ENCODE data around the gene WNK2. TPM values are rescaled to one million over a fixed set of nuclear protein-coding genes. Genes with fewer than 3 reads are reported as not detected.
"Not testable (repeated sequence)": the region's sequence is repeated elsewhere in the genome, so short reads cannot be mapped to it uniquely, and the experiment has no call there.

WNK2 gene
- 1 to 10 TPM; 2.7 to 3.3 (median 3.0) TPM for total RNA-seq

- peaks cover 44% of the 10 kb centered on the region for H3K27me3 Mint-ChIP-seq (ENCODE audit: low read depth)
- DNase-seq, result peak; percentile 27
- H3K36me3 Mint-ChIP-seq (ENCODE audit: insufficient read depth), result no peaks in the 10 kb centered on the region
- H3K4me1 Mint-ChIP-seq (ENCODE audit: low read depth), result peaks cover 8% of the 10 kb centered on the region
- peak within 1 kb of the TSS; percentile 73 for H3K4me3 Mint-ChIP-seq
- ATAC-seq, result peak; percentile 85 to 89
- no peaks in the 10 kb centered on the region for H3K9me3 Mint-ChIP-seq
Measured at GRCh38 chr9:93183663-93184431, at the start of gene WNK2. Gene WNK2 (plus strand): TSS chr9:93184139. CDS start chr9:93184930, 791 bp downstream.

- Mint-ChIP-seq H3K27me3 (ENCODE audit: low read depth) (no peaks in the 10 kb centered on the region), H3K4me1 (ENCODE audit: low read depth) (peaks cover 50% of the 10 kb centered on the region), H3K4me3 (peak overlapping the region; percentile 84), H3K36me3 (ENCODE audit: insufficient read depth) (peaks cover 3% of the 10 kb centered on the region), H3K9me3 (no peaks in the 10 kb centered on the region)
- ATAC-seq, result no peak
- DNase-seq, result no peak
Measured at GRCh38 chr9:93134740-93135444, 49.0 kb upstream of the WNK2 start.

- ATAC-seq (no peak), DNase-seq (no peak)
- Mint-ChIP-seq H3K4me1 (ENCODE audit: low read depth) (peaks cover 48% of the 10 kb centered on the region), H3K27me3 (ENCODE audit: low read depth) (no peaks in the 10 kb centered on the region), H3K36me3 (ENCODE audit: insufficient read depth) (peaks cover 2% of the 10 kb centered on the region), H3K9me3 (no peaks in the 10 kb centered on the region), H3K4me3 (no peak overlapping the region)
Measured at GRCh38 chr9:93136011-93136440, 47.9 kb upstream of the WNK2 start.

GRCh38 chr9:93137362-93137761 is 46.6 kb upstream of the WNK2 start:
- Mint-ChIP-seq H3K27me3 (ENCODE audit: low read depth) (no peaks in the 10 kb centered on the region), H3K4me3 (no peak overlapping the region), H3K4me1 (ENCODE audit: low read depth) (peaks cover 41% of the 10 kb centered on the region)

GRCh38 chr9:93138171-93138764 is 45.7 kb upstream of the WNK2 start:
- no peak for DNase-seq
- H3K36me3 Mint-ChIP-seq (ENCODE audit: insufficient read depth), result no peaks in the 10 kb centered on the region
- no peaks in the 10 kb centered on the region for H3K9me3 Mint-ChIP-seq
- no peaks in the 10 kb centered on the region for H3K27me3 Mint-ChIP-seq (ENCODE audit: low read depth)
- no peak for ATAC-seq
- peaks cover 39% of the 10 kb centered on the region for H3K4me1 Mint-ChIP-seq (ENCODE audit: low read depth)
- H3K4me3 Mint-ChIP-seq, result no peak overlapping the region

More at GRCh38 chr9:93137362-93137761, 46.6 kb upstream of the WNK2 start:
- ATAC-seq (no peak), DNase-seq (no peak)
- Mint-ChIP-seq H3K9me3 (no peaks in the 10 kb centered on the region), H3K36me3 (ENCODE audit: insufficient read depth) (peaks cover 2% of the 10 kb centered on the region)

GRCh38 chr9:93139365-93140182 is 44.4 kb upstream of the WNK2 start:
- DNase-seq, result no peak
- ATAC-seq, result no peak
- no peaks in the 10 kb centered on the region for H3K27me3 Mint-ChIP-seq (ENCODE audit: low read depth)
- no peak overlapping the region for H3K4me3 Mint-ChIP-seq
- peaks cover 50% of the 10 kb centered on the region for H3K4me1 Mint-ChIP-seq (ENCODE audit: low read depth)
- H3K9me3 Mint-ChIP-seq, result no peaks in the 10 kb centered on the region
- H3K36me3 Mint-ChIP-seq (ENCODE audit: insufficient read depth), result no peaks in the 10 kb centered on the region

- DNase-seq (no peak), ATAC-seq (no peak)
- Mint-ChIP-seq H3K9me3 (peaks cover 9% of the 10 kb centered on the region), H3K4me3 (no peak overlapping the region), H3K27me3 (ENCODE audit: low read depth) (no peaks in the 10 kb centered on the region), H3K4me1 (ENCODE audit: low read depth) (peaks cover 54% of the 10 kb centered on the region), H3K36me3 (ENCODE audit: insufficient read depth) (peaks cover 2% of the 10 kb centered on the region)
Measured at GRCh38 chr9:93141771-93142483, 42.0 kb upstream of the WNK2 start.

- peaks cover 4% of the 10 kb centered on the region for H3K36me3 Mint-ChIP-seq (ENCODE audit: insufficient read depth)
- no peaks in the 10 kb centered on the region for H3K27me3 Mint-ChIP-seq (ENCODE audit: low read depth)
- H3K9me3 Mint-ChIP-seq, result peaks cover 10% of the 10 kb centered on the region
- peaks cover 55% of the 10 kb centered on the region for H3K4me1 Mint-ChIP-seq (ENCODE audit: low read depth)
- no peak overlapping the region for H3K4me3 Mint-ChIP-seq
- ATAC-seq (peak; percentile 29 to 35), DNase-seq (peak; percentile 41)
Measured at GRCh38 chr9:93143830-93144530, 40.0 kb upstream of the WNK2 start.

- H3K4me1 Mint-ChIP-seq (ENCODE audit: low read depth), result peaks cover 62% of the 10 kb centered on the region
- peak; percentile 79 to 85 for ATAC-seq
- H3K36me3 Mint-ChIP-seq (ENCODE audit: insufficient read depth); H3K27me3 Mint-ChIP-seq (ENCODE audit: low read depth); H3K9me3 Mint-ChIP-seq: not testable (repeated sequence)
- peak; percentile 35 for DNase-seq
- H3K4me3 Mint-ChIP-seq, result peak overlapping the region; percentile 8
Measured at GRCh38 chr9:93146696-93147095, 37.2 kb upstream of the WNK2 start.

- ATAC-seq (no peak), DNase-seq (no peak)
- Mint-ChIP-seq H3K9me3 (peaks cover 10% of the 10 kb centered on the region), H3K27me3 (ENCODE audit: low read depth) (no peaks in the 10 kb centered on the region), H3K4me1 (ENCODE audit: low read depth) (peaks cover 54% of the 10 kb centered on the region), H3K36me3 (ENCODE audit: insufficient read depth) (peaks cover 4% of the 10 kb centered on the region), H3K4me3 (no peak overlapping the region)
Measured at GRCh38 chr9:93147632-93148031, 36.3 kb upstream of the WNK2 start.

GRCh38 chr9:93148721-93149120 is 35.2 kb upstream of the WNK2 start:
- Mint-ChIP-seq H3K4me1 (ENCODE audit: low read depth) (peaks cover 46% of the 10 kb centered on the region), H3K36me3 (ENCODE audit: insufficient read depth) (peaks cover 4% of the 10 kb centered on the region), H3K4me3 (peak overlapping the region; percentile 63), H3K27me3 (ENCODE audit: low read depth) (no peaks in the 10 kb centered on the region), H3K9me3 (peaks cover 10% of the 10 kb centered on the region)
- DNase-seq, result no peak
- ATAC-seq, result no peak

- Mint-ChIP-seq H3K27me3 (ENCODE audit: low read depth) (no peaks in the 10 kb centered on the region), H3K4me1 (ENCODE audit: low read depth) (peaks cover 41% of the 10 kb centered on the region), H3K4me3 (peak overlapping the region; percentile 63), H3K36me3 (ENCODE audit: insufficient read depth) (peaks cover 4% of the 10 kb centered on the region), H3K9me3 (peaks cover 10% of the 10 kb centered on the region)
- ATAC-seq (peak; percentile 19 to 54), DNase-seq (no peak)
Measured at GRCh38 chr9:93149361-93149760, 34.6 kb upstream of the WNK2 start.

Data from activated T-cell treated with anti-CD3 and anti-CD28 coated beads, Interleukin-2, amount 50 U/mL, for 4 hours (primary cell).